ENCODE results near the gene NEK10. TPM values are rescaled to one million over a fixed set of nuclear protein-coding genes. Genes with fewer than 3 reads are reported as not detected.

NEK10 gene
- total RNA-seq, 1 experiment from 2014 or later: 0.34 TPM

GRCh38 chr3:27360113-27361078, 8.8 kb downstream of the NEK10 start:
- Histone ChIP-seq H3K9me3 (ENCODE audit: low read depth, low read length, poor library complexity, severe bottlenecking) (no peaks in the 10 kb centered on the region), H3K4me1 (ENCODE audit: insufficient read depth, low read length, poor library complexity, severe bottlenecking) (peaks cover 12% of the 10 kb centered on the region), H3K27me3 (replicated peaks; ENCODE audit: insufficient read depth, low read depth, low read length, poor library complexity) (no peaks in the 10 kb centered on the region), H3K4me3 (ENCODE audit: low read depth, low read length, poor library complexity, severe bottlenecking) (no peak overlapping the region), H3K36me3 (ENCODE audit: insufficient read depth, low read length, poor library complexity, severe bottlenecking) (no peaks in the 10 kb centered on the region), H3K27ac (ENCODE audit: low read depth, low read length, poor library complexity, severe bottlenecking) (no peak overlapping the region)
- BruUV-seq (replicated peaks): no TSS peak
- DNase-seq (ENCODE audit: low spot score): no peak
- intact Hi-C loops (cut with micrococcal nuclease; ENCODE audit: unreplicated experiment): no loop called here
- POLR2A ChIA-PET (ENCODE audit: low non-redundant PET): no interaction called here
- TF ChIP-seq CTCF (conservative IDR thresholded peaks at IDR 0.05; ENCODE audit: low read depth, low read length): no peak
- TF ChIP-seq EZH2 (IDR thresholded peaks at IDR 0.05; ENCODE audit: borderline replicate concordance, low read depth, low read length, poor library complexity, severe bottlenecking): no peak
- CTCF ChIA-PET: no interaction called here

- Histone ChIP-seq H3K4me1 (ENCODE audit: insufficient read depth, low read length, poor library complexity, severe bottlenecking) (peaks cover 16% of the 10 kb centered on the region), H3K27me3 (replicated peaks; ENCODE audit: insufficient read depth, low read depth, low read length, poor library complexity) (no peaks in the 10 kb centered on the region), H3K4me3 (ENCODE audit: low read depth, low read length, poor library complexity, severe bottlenecking) (no peak overlapping the region), H3K9me3 (ENCODE audit: low read depth, low read length, poor library complexity, severe bottlenecking) (no peaks in the 10 kb centered on the region), H3K36me3 (ENCODE audit: insufficient read depth, low read length, poor library complexity, severe bottlenecking) (no peaks in the 10 kb centered on the region), H3K27ac (ENCODE audit: low read depth, low read length, poor library complexity, severe bottlenecking) (no peak overlapping the region)
- no peak for TF ChIP-seq CTCF (conservative IDR thresholded peaks at IDR 0.05; ENCODE audit: low read depth, low read length)
- TF ChIP-seq EZH2 (IDR thresholded peaks at IDR 0.05; ENCODE audit: borderline replicate concordance, low read depth, low read length, poor library complexity, severe bottlenecking): no peak
- ChIA-PET CTCF (interaction anchor here (0.5 to 1.0 kb wide), 4 partner anchors 11 to 323 kb away, joined by 3 to 5 read pairs (median 5); partner anchors contain the start of gene NEK10), POLR2A (ENCODE audit: low non-redundant PET) (no interaction called here)
- intact Hi-C loops (cut with micrococcal nuclease; ENCODE audit: unreplicated experiment): loop anchor here (5.0 kb wide), 1 partner anchor 324 kb away; no protein-coding TSS in a partner anchor
- DNase-seq (ENCODE audit: low spot score): no peak
- BruUV-seq (replicated peaks): no TSS peak
These were observed 10.8 kb downstream of the NEK10 start for GRCh38 chr3:27358372-27358771.

GRCh38 chr3:27357665-27358258, 11.4 kb downstream of the NEK10 start:
- peak; percentile 77 for TF ChIP-seq CTCF (conservative IDR thresholded peaks at IDR 0.05; ENCODE audit: low read depth, low read length)
- TF ChIP-seq EZH2 (IDR thresholded peaks at IDR 0.05; ENCODE audit: borderline replicate concordance, low read depth, low read length, poor library complexity, severe bottlenecking): no peak
- Histone ChIP-seq H3K9me3 (ENCODE audit: low read depth, low read length, poor library complexity, severe bottlenecking) (no peaks in the 10 kb centered on the region), H3K27me3 (replicated peaks; ENCODE audit: insufficient read depth, low read depth, low read length, poor library complexity) (no peaks in the 10 kb centered on the region), H3K27ac (ENCODE audit: low read depth, low read length, poor library complexity, severe bottlenecking) (no peak overlapping the region), H3K36me3 (ENCODE audit: insufficient read depth, low read length, poor library complexity, severe bottlenecking) (no peaks in the 10 kb centered on the region), H3K4me3 (ENCODE audit: low read depth, low read length, poor library complexity, severe bottlenecking) (no peak overlapping the region), H3K4me1 (ENCODE audit: insufficient read depth, low read length, poor library complexity, severe bottlenecking) (peaks cover 16% of the 10 kb centered on the region)
- DNase-seq (ENCODE audit: low spot score): peak; percentile 75
- no TSS peak for BruUV-seq (replicated peaks)
- ChIA-PET POLR2A (ENCODE audit: low non-redundant PET) (no interaction called here), CTCF (interaction anchor here (0.5 to 1.0 kb wide), 4 partner anchors 11 to 324 kb away, joined by 3 to 5 read pairs (median 5); partner anchors contain the start of gene NEK10)
- intact Hi-C loops (cut with micrococcal nuclease; ENCODE audit: unreplicated experiment): loop anchor here (1.0 to 5.0 kb wide), 2 partner anchors 110 to 325 kb away; no protein-coding TSS in a partner anchor
